Measurements from ENCODE around the gene CAMSAP2.
A peak's percentile ranks its signal among the peaks of the same experiment; 100 is the strongest.

The CAMSAP2 gene, protein sequence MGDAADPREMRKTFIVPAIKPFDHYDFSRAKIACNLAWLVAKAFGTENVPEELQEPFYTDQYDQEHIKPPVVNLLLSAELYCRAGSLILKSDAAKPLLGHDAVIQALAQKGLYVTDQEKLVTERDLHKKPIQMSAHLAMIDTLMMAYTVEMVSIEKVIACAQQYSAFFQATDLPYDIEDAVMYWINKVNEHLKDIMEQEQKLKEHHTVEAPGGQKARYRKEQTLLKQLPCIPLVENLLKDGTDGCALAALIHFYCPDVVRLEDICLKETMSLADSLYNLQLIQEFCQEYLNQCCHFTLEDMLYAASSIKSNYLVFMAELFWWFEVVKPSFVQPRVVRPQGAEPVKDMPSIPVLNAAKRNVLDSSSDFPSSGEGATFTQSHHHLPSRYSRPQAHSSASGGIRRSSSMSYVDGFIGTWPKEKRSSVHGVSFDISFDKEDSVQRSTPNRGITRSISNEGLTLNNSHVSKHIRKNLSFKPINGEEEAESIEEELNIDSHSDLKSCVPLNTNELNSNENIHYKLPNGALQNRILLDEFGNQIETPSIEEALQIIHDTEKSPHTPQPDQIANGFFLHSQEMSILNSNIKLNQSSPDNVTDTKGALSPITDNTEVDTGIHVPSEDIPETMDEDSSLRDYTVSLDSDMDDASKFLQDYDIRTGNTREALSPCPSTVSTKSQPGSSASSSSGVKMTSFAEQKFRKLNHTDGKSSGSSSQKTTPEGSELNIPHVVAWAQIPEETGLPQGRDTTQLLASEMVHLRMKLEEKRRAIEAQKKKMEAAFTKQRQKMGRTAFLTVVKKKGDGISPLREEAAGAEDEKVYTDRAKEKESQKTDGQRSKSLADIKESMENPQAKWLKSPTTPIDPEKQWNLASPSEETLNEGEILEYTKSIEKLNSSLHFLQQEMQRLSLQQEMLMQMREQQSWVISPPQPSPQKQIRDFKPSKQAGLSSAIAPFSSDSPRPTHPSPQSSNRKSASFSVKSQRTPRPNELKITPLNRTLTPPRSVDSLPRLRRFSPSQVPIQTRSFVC (N-terminal part only)

DNA sequence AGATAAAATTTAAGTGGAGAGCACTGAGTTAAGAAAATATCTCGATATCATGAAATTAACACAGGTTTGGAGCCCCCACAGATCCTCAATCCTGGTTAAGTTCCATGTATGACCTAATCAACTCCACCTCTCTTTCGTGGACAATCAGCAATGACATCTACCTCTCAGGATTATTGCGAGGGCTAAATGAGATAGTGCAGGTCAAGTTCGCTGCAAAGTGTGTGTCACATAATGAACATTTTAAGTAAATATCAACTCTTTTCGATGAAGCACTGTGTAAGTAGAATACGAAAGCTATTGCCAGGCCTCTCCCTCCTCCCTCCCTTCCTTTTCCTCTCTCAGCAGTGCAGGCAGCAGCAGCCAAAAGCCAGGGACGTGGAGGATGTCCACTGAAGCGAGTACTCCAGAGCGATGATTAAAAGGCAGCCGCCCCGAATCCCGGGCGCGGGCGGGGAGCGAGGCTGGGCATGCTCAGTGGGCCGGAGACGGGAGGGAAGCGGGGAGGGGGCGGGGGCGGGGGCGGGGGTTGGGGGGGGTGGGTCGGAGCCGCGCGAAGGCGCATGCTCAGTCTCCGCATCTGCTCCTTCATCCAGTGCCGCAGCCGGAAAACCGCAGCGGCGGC is at the start of gene CAMSAP2:
Gene CAMSAP2 (plus strand): TSS at position 567 of the 622 bp plus-strand sequence. CDS start 935 bp downstream, outside the sequence.
- peak; percentile 88 for DNase-seq

DNA sequence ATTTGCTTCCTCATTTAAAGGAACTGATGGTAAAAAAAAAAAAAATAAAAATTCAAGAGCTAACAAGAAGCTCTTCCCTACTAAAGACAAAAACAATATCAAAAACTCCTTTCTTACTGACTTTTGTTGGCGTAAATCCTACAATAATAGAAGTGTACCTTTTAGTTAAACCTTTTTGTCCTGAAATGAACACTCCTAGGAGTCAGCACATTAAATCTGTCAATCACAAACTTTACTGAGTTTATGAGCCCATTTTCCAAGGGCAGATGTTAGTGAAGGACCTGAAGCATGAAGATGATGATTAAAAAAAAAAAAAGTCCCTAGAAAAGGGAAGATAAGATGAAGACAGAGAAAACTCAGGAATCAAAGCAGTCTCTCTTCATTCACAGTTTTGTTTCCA is 46.4 kb upstream of the CAMSAP2 start:
- DNase-seq = no peak

DNA sequence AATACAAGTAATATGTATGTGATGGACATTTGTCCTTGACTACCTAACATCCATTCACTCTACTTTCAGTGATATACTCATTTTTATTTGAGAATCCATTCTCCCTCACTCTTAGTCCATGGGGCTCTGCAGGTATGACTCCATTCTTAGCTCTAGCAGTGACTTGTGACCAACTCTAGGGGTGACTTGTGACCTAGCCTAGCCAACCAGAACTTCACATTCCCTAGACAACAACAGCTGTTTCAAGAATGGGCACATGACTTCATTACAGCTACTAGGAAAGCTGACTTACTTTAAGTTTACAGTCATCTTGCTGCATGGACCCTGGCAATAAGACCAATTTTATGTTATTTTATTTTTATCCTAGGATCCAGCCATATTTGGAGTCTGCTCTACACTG is 45.4 kb upstream of the CAMSAP2 start:
- DNase-seq = no peak

DNA sequence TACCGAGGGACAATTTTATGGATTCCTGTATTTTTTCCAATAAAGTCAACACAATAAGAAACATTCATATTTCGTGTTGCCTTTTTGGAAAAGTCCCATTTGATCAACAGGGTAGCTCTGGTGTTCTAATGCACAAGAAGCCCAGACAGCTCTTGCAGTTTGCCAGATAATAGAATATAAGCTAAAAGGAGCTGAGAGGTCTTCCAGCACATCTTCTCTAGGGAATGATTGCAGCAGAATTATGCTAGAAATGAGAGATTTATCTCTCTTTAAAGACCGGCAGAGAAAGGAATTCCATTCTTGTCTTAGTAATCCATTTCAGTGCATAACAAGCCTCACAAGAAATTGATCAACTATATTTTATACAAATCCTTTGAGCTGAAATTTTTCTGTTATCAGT is 44.0 kb upstream of the CAMSAP2 start:
- DNase-seq = no peak

DNA sequence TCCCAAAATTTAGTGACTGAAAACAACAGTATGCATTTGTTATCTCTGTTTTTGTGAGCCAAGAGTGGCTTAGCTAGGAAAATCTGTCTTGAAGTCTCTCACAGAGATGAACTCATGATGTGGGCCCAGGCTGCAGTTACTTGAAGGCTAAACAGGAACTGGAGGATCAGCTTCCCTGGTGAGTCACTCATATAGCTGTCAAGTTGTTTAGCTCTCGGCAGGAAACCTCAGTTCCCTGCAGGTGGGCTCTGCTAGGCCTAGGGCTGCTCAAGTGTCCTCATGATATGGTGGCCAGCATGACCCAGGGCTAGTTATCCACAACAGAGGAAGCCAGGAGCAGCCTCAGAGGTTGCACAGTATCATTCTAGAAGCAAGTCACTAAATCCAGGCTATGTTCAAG is 38.8 kb upstream of the CAMSAP2 start:
- no peak for DNase-seq

DNA sequence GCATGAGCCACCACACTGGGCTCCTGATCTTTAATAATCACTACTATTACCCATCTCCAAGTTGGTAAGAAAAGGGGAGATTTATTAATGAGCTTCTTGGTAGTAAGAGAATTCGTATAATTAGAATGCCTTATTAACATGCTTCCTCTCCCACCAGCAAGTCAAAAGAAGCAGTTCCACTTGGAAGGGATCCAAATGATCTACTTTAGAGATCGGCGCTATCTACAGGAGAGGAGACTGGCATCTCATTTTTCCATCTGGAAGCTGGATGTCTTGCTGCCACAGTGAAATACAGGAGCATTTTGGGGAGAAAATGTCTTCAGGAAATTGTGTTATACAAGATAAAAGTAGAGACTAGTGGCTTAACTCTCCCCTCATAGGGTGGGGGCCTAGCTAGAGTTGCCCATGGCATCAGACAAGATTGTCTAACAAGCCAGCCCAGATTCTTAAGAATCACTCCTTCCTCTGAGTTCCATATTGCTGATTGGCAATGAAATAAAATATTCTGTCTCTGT is 33.6 kb upstream of the CAMSAP2 start:
- DNase-seq = no peak

DNA sequence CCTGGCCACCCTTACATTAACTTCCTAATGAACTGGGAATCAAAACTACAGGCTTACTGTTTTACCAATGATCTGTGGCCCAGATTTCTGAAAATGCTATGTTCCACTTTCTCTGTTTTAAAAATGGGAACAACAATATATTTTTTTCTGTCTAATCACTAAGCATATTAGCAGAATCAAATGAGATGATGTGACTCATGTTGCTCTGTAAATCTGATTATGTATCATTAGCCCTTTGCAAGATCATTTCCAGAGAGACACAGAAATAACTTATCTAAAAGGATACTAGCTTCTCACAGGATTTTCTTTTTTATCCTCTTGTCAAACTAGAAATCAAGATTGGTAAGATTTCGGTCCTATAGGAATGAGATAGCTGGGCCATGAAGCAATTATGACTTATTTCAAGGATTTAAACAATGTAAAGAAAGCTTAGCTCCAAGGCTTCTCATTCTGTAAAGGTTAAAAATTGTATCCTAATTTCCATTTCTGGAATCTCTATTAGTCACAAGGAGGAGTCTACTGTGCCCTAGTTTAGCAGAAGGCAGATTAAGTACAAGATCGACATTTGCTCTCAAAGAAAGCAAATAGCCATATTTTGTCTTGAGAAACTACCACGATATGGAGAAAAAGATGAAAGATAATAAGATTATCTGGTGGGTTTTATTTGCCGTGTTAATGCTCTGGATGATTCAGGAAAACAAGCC is 32.4 kb upstream of the CAMSAP2 start:
- no peak for DNase-seq

DNA sequence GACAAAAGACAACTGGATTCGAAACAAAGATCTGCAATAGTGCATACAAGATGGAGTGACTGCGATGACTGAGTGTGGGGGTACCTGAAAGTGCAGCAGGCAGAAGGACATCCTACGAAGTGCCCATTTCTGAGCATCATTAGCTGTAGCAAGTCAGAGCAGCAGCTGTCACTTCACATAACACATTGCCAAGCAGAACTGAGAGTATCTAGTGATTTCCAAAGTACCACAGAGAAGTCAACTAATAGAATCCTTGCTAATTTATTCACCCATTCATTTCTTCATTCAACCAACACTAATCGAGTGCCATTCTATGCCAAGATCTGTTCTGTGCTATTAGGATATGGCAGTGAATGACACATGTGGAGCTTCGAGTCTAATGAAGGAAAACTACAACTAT is 31.6 kb upstream of the CAMSAP2 start:
- DNase-seq = no peak

DNA sequence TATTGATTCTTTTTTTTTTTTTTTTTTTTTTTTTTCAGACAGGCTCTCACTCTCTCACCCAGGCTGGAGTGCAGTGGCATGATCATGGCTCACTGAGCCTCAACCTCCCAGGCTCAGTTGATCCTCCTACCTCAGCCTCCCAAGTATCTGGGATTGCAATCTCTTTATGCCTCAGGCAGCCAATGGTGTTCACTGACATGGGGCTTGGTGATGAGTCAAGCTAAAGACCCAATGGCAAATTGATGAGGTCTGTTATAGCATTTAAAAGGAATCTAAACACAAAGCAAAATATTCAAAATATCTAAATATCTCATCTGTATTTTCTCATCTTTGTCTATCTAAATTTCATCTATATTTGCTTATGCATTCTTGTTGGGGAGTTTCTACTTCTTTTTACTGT is 30.5 kb upstream of the CAMSAP2 start:
- DNase-seq = no peak

DNA sequence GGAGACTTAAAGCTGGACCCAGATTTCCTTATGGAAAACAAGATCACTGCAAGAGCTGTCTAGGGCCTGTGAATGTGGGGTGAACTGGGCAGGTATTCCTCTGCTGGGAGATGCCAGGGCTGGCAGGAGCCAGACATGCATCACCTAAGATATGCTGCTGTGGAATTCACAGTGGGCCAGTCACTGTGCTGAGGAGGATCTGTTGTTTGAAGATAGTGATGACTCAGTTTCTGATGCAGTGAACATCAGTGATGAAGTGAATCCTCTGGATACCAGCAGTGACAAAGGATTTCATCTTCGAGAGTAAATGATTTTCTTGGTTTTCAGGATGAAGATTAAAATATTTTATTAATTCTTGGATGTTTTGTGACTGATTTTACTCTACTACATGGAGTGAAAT is 29.9 kb upstream of the CAMSAP2 start:
- DNase-seq = no peak

DNA sequence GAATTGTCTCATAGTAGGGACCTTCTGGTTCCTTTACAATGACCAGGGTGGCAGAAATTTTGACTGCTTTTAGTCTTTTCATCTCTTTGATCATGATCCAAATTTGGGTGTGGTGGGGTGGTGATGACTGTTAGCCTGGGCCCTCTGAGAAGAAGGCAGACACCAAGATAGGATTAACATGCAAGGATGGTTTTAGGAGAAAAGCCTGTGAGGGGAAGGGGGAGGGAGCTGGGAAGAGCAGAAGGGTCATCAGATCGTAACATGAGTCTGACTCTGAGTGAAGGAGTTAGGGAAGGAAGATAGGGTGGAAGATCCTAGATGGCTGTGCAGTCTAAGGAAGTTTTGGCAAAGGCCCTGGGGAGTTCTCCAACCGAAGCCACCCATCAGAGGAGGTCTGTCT is 28.5 kb upstream of the CAMSAP2 start:
- no peak for DNase-seq

DNA sequence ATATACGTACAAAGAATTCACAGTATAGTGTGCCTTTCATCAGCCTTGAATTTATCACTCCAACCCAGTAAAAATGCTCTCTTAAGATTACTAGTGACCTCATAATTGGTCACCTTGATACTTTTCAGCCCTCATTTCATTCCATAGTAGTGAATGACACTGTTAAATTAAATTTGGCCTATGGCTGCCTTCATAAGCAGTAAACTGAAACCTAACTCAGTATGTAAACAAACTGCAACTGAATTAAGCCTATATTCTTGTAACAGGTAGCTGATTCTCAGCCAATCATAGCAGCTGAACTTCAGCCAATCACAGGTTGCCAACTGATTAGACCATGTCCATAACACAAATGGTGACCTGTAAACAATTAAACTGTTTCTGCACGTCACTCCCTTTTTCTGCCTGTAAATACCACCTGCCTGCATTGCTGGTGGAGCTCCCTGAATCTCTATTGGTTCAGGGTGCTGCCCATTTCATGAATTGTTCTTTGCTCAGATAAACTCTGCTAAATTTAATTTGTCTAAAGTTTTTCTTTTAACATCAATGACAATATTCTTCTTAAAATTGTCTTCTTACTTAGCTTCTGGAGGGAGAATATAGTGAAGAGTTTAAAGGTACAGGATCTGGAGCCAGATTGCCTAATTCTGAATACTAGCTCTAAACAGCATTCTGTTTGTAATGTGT is 24.0 kb upstream of the CAMSAP2 start:
- no peak for DNase-seq

DNA sequence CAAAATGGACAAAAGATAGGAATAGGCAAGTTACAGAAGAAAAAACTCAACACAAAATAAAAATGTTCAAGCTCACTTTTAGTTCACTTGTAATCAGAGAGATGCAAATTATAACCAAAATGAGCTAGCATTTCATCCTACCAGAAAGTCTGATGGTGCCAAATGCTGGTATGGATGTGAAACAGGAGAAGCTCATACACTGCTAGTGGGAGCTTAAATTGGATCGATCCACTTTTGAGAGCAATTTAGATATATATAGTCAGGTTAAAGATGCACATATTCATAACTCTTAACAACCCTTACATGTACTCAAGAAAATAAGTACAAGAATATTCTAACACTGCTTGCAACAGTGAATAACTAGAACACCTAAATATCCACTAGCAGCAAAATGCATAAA is 18.5 kb upstream of the CAMSAP2 start:
- no peak for DNase-seq

DNA sequence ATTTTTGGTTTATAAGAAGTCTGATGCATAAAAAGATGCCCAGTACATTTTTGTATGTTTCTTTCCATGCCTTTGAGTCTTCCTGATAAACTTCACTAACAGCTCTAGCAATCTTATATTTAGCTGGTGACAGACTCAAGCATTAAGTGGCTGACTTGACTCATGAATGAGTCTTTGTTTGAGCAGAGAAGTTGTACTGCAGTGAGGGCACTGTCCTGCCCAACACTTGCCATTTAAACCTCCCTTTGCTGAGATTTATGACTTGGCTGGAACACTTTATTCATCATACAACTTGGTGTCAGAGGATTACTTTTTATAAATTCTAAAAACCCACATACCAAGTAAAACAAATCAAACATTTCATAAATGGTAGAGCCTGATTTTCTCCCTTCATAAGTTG is 14.6 kb upstream of the CAMSAP2 start:
- no peak for DNase-seq

DNA sequence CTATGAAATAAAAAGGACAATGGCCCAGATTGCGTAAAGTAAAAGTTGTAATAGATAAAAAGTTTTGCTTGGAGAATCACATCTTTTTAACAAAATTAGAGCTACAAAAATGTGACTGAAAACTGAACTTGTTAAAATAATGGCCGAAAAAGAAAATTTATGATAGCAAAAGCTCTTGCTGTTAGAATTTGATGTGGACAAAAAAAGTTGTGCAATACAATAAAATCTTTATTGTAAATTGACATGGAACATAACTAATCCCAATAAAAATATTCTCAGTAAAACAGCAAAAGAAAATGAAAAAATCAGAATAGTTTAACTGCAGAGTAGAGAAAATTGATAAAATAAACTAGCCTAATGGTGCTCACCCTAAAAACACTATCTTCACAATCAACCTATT is 11.4 kb upstream of the CAMSAP2 start:
- no peak for DNase-seq

DNA sequence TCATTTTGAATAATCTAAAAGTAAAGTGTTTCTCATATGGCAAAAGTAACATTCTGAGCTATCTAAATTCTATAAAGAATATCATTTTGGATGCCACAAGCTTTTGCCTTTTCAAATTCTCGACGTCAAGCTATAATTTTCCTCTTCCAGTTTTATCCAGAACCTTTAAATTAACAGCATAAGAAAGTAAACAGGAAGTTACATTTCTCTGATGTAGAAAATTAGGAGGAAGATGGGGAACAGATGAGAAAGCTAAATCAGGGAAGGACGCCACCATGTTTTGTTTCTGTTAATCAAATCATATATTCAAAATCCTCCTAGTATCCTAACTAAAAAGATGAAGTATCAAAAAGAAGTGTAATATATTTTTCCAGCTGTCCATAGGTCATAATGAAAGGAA is 8.8 kb upstream of the CAMSAP2 start:
- DNase-seq = no peak

DNA sequence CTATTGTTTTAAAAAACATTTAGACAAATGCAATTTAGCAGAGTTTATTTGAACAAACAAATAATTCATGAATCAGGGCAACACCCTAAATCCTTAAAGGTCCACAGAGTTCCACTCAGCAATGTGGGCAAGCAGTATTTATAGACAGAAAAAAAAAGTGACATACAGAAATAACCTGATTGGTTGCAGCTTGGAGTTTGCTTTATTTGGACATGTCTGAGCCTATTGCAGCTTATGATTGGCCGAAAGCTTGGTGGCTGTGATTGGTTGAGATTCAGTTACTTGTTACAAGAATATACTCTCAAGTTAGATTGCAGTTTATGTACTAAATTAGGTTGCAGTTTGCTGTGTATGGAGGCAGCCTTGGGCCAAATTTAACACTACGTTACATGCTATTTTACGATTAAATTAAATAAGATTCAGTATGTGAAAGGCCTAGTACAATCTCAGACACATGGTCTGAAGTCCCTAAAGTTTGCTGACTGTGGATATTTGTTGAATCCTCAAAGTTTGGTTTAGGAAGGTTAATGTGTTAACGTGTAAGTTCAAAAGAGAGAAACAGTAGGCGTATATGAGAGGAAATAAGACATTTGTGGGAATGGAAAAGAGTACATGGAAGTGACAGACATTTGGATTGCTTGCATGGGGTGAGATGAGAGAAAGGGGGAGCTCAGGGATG is 6.9 kb upstream of the CAMSAP2 start:
- DNase-seq = no peak

DNA sequence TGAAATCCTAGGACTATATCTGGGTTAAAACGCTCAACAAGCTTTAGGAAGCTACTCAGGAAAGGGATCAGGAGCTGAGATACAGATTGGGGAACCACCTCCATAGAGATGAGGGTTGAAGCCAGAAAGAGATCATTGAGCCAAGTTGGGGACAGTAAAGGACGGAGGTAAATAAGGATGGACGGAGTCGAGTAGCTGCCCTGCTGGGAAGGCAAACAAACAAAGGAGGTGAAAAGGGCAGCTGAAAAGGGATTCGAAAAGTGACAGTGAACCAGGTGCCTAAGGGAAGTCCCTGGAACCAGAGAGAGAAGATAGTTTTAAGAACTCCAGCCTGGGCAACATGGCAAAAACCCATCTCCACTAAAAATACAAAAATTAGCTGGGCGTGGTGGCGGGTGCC is 6.3 kb upstream of the CAMSAP2 start:
- DNase-seq = no peak

DNA sequence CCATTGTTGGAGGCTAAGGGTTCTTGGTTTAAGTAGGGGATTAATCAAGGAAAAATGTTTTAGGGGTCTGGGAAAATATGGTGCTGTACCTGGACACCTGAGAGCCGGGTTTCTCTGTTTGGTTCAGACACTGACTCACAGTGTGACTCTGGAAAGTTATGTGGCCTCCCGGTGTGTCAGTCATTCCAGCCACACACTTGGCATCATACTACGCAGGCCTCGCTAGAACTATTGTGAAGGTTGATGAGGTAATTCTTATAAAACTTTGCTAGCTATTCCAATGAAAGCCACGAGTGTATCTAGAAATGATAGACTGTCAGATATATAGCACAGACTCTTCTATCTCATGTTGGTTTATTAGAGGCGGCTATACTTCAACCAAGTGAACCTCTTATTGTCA is 4.8 kb upstream of the CAMSAP2 start:
- DNase-seq = no peak

DNA sequence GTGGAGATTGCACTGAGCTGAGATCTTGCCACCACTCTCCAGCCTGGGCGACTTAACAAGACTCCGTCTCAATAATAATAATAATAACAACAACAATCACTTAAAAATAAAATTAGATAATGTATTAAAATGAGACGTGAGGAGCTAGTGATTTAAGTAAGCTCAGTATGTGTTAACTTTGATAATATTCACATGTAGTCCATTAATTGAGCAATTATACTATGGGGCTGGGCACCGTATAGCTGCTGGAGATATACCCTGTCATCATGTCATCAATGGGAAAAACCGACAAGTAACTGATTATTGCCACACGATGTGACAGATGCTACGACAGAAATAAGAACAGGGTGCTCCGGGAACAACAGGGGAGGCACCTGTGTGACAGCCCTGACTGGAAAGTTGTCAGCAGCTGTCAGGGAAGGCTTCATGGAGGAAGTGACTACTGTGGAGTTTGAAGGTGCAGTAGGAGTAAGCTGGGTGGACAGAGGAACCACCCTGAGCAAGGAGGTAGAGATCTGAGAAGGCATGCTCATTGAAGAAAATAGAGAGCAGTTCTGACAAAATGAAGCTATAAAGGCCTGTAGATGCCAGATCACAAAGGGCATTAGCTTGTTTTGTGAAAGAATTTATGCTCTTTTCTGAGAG is 924 bp upstream of the CAMSAP2 start:
- DNase-seq = no peak
